Keratinocyte (primary cell): ENCODE measurements around the gene MLPH. TPM values are rescaled to one million over a fixed set of nuclear protein-coding genes. Genes with fewer than 3 reads are reported as not detected.

ENCODE experiments used
- DNase-seq: peaks from one replicate; pipeline ENCODE4 v3.0.0-alpha.2; 2011; ENCODE audit warnings: low read depth, missing footprints, low spot score
- FAIRE-seq: peaks from 2 replicates; lab custom pipeline; 2011; peaks lifted over from hg19 to GRCh38; lab: Jason Lieb, UNC
- H2AFZ ChIP-seq: 2 replicates; pipeline ENCODE4 v1.6.0; 2012; ENCODE audit warnings: low read length, control low read depth, inconsistent platforms; ENCODE audit not compliant: control insufficient read depth
- H3K27ac ChIP-seq: 2 replicates; pipeline ENCODE4 v1.5.1; 2011; ENCODE audit warnings: low read length; ENCODE audit not compliant: control insufficient read depth, insufficient read depth
- H3K27me3 ChIP-seq: 3 replicates; pipeline ENCODE4 v1.6.0; 2011; ENCODE audit warnings: low read length; ENCODE audit not compliant: control insufficient read depth, insufficient read depth; ENCODE audit errors: extremely low read depth
- H3K36me3 ChIP-seq, 2 experiments: 2 replicates in 1 of 2; 3 replicates in 1 of 2; pipeline ENCODE4 v1.5.1; 2011; ENCODE audit warnings: low read length in 2 of 2, mild to moderate bottlenecking in 1 of 2; ENCODE audit not compliant: control insufficient read depth in 2 of 2, insufficient read depth in 2 of 2; ENCODE audit errors: extremely low read depth in 1 of 2
- H3K4me1 ChIP-seq: 3 replicates; pipeline ENCODE4 v1.5.1; 2011; ENCODE audit warnings: low read length; ENCODE audit not compliant: control insufficient read depth, insufficient read depth; ENCODE audit errors: extremely low read depth
- H3K4me2 ChIP-seq: 3 replicates; pipeline ENCODE4 v1.6.0; 2011; ENCODE audit warnings: low read depth, low read length; ENCODE audit not compliant: control insufficient read depth, insufficient read depth; ENCODE audit errors: extremely low read depth
- H3K4me3 ChIP-seq, 3 experiments: fragments of 200-600 bp in 1 of 3; sonication (generic) in 1 of 3; 2 replicates in 2 of 3; 3 replicates in 1 of 3; pipeline ENCODE4 v1.5.1; 2011 to 2016; ENCODE audit warnings: low read length in 3 of 3, mild to moderate bottlenecking in 3 of 3, control low read depth in 2 of 3, inconsistent platforms in 1 of 3, low read depth in 1 of 3, mixed read lengths in 1 of 3, mixed run types in 1 of 3, moderate library complexity in 1 of 3; ENCODE audit not compliant: control insufficient read depth in 2 of 3, insufficient read depth in 2 of 3; ENCODE audit errors: extremely low read depth in 1 of 3
- H3K79me2 ChIP-seq: 2 replicates; pipeline ENCODE4 v1.6.0; 2012; ENCODE audit warnings: low read length; ENCODE audit not compliant: control insufficient read depth, insufficient read depth
- H3K9ac ChIP-seq: 3 replicates; pipeline ENCODE4 v1.6.0; 2011; ENCODE audit warnings: low read length; ENCODE audit not compliant: control insufficient read depth, insufficient read depth; ENCODE audit errors: extremely low read depth
- H3K9me1 ChIP-seq: 3 replicates; pipeline ENCODE4 v1.6.0; 2011; ENCODE audit warnings: low read length; ENCODE audit not compliant: control insufficient read depth, insufficient read depth; ENCODE audit errors: extremely low read depth
- H3K9me3 ChIP-seq: 2 replicates; pipeline ENCODE4 v1.5.1; 2012; ENCODE audit warnings: low read depth, low read length; ENCODE audit not compliant: control insufficient read depth
- H4K20me1 ChIP-seq: 3 replicates; pipeline ENCODE4 v1.6.0; 2011; ENCODE audit warnings: low read length; ENCODE audit not compliant: control insufficient read depth, insufficient read depth; ENCODE audit errors: extremely low read depth
- EZH2 ChIP-seq: IDR thresholded peaks from one replicate; pipeline ENCODE4 v1.6.1; 2012; ENCODE audit warnings: inconsistent platforms, mild to moderate bottlenecking, low read length, moderate library complexity
- dilution Hi-C: fragments of 300-500 bp; cut with MboI; formaldehyde crosslinking; loops from one replicate; pipeline ENCODE4 v1.7.0; 2020; ENCODE audit warnings: low sequenced_read_pairs; ENCODE audit not compliant: extremely low pct_ligation_motif_present
- polyA plus RNA-seq, 5 experiments: library from polyadenylated mRNA; depleted of rRNA in 3 of 5; stranded (reverse) in 3 of 5; stranded (forward) in 1 of 5; unstranded in 1 of 5; fragments of >200 nt; gene quantifications; 1 replicate in 1 of 5; 2 replicates in 3 of 5; 3 replicates in 1 of 5; pipeline versions ENCODE4 v1.2.1 to v1.2.3, GENCODE V29; 2011 to 2012; ENCODE audit warnings: missing spikeins in 2 of 5, low read depth in 1 of 5, low replicate concordance in 1 of 5
- small RNA-seq, 3 experiments: library from RNA; depleted of rRNA; stranded (forward); fragments of <200 nt; gene quantifications; one replicate each; pipeline ENCODE3, GENCODE V24; 2012; ENCODE audit warnings: low read depth in 3 of 3, low replicate concordance in 1 of 3; ENCODE audit not compliant: insufficient read length in 3 of 3
- TF ChIP-seq, protein P1 (sequence below), 3 experiments: IDR thresholded peaks in 1 of 3; conservative IDR thresholded peaks in 1 of 3; optimal IDR thresholded peaks in 1 of 3; 2 replicates in 2 of 3; 3 replicates in 1 of 3; pipeline versions ENCODE3 to v1.5.1; 2011; ENCODE audit warnings: low read length in 3 of 3, mild to moderate bottlenecking in 3 of 3, moderate library complexity in 2 of 3, control low read depth in 1 of 3, inconsistent platforms in 1 of 3; ENCODE audit not compliant: insufficient read depth in 2 of 3; ENCODE audit errors: extremely low read depth in 1 of 3

The MLPH gene
- polyA plus RNA-seq, 1 donor (not counting 4 experiments of a cell fraction or from before 2014, with no cell fraction given): 0.67 TPM

DNA sequence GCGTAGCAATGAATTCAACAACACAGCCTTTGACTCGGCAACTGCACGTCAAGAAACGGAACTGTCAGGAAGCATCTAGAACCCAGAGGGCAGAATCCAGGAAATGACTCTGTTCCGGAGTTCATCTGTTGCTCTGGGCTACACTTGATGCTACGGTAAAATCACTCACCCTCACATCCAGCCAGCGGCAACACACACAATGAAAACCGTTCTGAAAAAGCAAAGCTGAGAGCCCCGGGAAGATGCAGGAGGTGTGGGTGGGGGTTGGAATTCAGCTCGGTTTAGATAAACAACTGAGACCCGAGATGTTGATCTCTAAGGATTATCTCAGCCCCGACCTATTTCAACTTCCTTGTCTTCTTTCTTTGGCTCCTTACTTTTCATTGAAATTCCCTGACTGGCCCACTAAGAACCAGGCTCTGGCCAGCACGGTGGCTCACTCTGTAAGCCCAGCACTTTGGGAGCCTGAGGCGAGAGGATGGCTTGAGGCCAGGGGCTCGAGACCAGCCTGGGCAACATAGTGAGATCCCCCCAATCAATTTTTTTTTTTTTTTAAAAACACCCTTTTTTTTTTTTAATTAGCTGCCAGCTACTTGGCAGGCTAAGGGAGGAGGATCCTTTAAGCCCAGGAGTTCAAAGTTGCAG is 116.8 kb downstream of the MLPH start:
- Histone ChIP-seq H3K36me3 (no peaks in the 10 kb centered on the region), H3K27ac (no peak overlapping the region), H3K9me3 (no peaks in the 10 kb centered on the region), H3K4me3 (peak overlapping the region in 1 of 3 experiments; percentile 27), H3K27me3 (peaks cover 5% of the 10 kb centered on the region), H3K4me2 (peak overlapping the region; percentile 54), H3K4me1 (peaks cover 9% of the 10 kb centered on the region), H4K20me1 (no peaks in the 10 kb centered on the region), H3K79me2 (no peaks in the 10 kb centered on the region), H3K9ac (no peak overlapping the region), H2AFZ (peak overlapping the region; percentile 58), H3K9me1 (no peaks in the 10 kb centered on the region)
- FAIRE-seq (peak; percentile 34), DNase-seq (no peak)
- TF ChIP-seq EZH2: no peak
- TF ChIP-seq, protein P1, sequence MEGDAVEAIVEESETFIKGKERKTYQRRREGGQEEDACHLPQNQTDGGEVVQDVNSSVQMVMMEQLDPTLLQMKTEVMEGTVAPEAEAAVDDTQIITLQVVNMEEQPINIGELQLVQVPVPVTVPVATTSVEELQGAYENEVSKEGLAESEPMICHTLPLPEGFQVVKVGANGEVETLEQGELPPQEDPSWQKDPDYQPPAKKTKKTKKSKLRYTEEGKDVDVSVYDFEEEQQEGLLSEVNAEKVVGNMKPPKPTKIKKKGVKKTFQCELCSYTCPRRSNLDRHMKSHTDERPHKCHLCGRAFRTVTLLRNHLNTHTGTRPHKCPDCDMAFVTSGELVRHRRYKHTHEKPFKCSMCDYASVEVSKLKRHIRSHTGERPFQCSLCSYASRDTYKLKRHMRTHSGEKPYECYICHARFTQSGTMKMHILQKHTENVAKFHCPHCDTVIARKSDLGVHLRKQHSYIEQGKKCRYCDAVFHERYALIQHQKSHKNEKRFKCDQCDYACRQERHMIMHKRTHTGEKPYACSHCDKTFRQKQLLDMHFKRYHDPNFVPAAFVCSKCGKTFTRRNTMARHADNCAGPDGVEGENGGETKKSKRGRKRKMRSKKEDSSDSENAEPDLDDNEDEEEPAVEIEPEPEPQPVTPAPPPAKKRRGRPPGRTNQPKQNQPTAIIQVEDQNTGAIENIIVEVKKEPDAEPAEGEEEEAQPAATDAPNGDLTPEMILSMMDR (optimal IDR thresholded peaks at IDR 0.05 in 1 of 3, IDR thresholded peaks at IDR 0.05 in 1 of 3, conservative IDR thresholded peaks at IDR 0.05 in 1 of 3; ENCODE audit: extremely low read depth in 1 of 3, insufficient read depth in 2 of 3, low read length in 3 of 3): no peak
- dilution Hi-C loops: no loop called here

DNA sequence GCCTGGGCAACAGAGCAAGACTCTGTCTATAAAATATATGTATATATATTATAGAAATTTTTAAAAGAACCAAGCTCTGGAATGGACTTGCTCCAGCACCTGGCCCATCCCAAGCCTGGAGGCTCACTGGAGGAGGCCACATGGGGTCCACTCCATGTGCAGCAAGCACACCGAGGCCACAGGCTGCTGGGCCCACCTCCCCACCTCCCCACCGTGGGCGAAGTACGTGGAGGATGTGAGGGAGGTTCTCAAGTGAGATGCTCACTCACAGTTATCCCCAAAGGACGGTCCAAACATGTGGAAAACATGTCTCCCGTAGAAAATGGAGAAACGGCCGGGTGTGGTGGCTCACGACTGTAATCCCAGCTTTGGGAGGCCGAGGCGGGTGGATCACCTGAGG is 117.3 kb downstream of the MLPH start:
- no peak for DNase-seq
- peaks cover 5% of the 10 kb centered on the region for H3K27me3 ChIP-seq
- H3K36me3 ChIP-seq: no peaks in the 10 kb centered on the region
- H3K4me2 ChIP-seq: no peak overlapping the region
- H3K4me1 ChIP-seq: peaks cover 9% of the 10 kb centered on the region
- no peaks in the 10 kb centered on the region for H3K79me2 ChIP-seq
- no peak overlapping the region for H2AFZ ChIP-seq
- FAIRE-seq: no peak
- H3K9ac ChIP-seq: no peak overlapping the region
- H3K27ac ChIP-seq: no peak overlapping the region
- dilution Hi-C loops: no loop called here
- H3K9me1 ChIP-seq: no peaks in the 10 kb centered on the region
- H3K4me3 ChIP-seq: no peak overlapping the region
- TF ChIP-seq EZH2: no peak
- TF ChIP-seq, protein P1 (optimal IDR thresholded peaks at IDR 0.05 in 1 of 3, IDR thresholded peaks at IDR 0.05 in 1 of 3, conservative IDR thresholded peaks at IDR 0.05 in 1 of 3; ENCODE audit: extremely low read depth in 1 of 3, insufficient read depth in 2 of 3, low read length in 3 of 3): no peak
- no peaks in the 10 kb centered on the region for H4K20me1 ChIP-seq
- no peaks in the 10 kb centered on the region for H3K9me3 ChIP-seq

Small RNA genes within 50 kb of the gene (small RNA-seq; reads per million reads assigned to genes)
- gene MIR6811 (0 to 0.33 (median 0) reads per million in 3 experiments), gene RNU6-1140P (0 to 0.75 (median 0.33) reads per million in 3 experiments)

Other genes starting within 250 kb of the MLPH start
- gene COL6A3, start 73.1 kb upstream of the MLPH start, polyA plus RNA-seq: 0.01 TPM in 1 of 3 replicates, not detected in the others
- gene PRLH, start 79.3 kb downstream of the MLPH start, polyA plus RNA-seq: not detected in 3 replicates
- gene RAB17, start 103.5 kb downstream of the MLPH start, polyA plus RNA-seq: 1.4 to 3.7 TPM (median 2.4 TPM) in 3 replicates
- 69.7 to 115 TPM (median 112 TPM) in 3 replicates for gene LRRFIP1, start 140.3 kb downstream of the MLPH start, polyA plus RNA-seq